Measurements from ENCODE around the gene HIVEP1. TPM values are rescaled to one million over a fixed set of nuclear protein-coding genes. Genes with fewer than 3 reads are reported as not detected.

The HIVEP1 gene
- total RNA-seq, 4 donors from 2014 or later = 14.9 to 30.6 (median 22.2) TPM

DNA sequence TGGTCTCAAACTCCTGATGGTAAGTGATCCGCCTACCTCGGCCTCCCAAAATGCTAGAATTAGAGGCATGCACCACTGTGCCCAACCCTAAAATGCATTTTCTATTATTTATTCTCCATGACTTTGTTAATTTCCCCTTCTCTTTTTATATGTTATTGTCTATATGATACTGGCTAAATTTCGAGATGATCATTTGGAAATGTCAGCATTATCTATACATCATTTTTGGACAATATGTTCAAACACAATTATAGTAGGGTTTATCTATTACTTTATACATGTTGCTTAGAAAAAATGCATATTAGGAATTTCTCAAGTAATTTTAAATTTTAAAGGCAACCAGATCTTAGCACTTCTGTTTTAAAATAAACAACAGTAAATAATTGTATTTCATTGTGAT is 34.4 kb upstream of the HIVEP1 start:
- no peak for DNase-seq (ENCODE audit: low spot score in 2 of 2)
- Histone ChIP-seq H3K36me3 (no peaks in the 10 kb centered on the region), H3K27me3 (no peaks in the 10 kb centered on the region), H3K9me3 (no peaks in the 10 kb centered on the region), H3K4me1 (peaks cover 0 to 4% (median 1%) of the 10 kb centered on the region in 4 donors), H3K27ac (no peak overlapping the region), H3K4me3 (no peak overlapping the region)
- TF ChIP-seq EP300 (IDR thresholded peaks at IDR 0.05) (no peak), POLR2A (IDR thresholded peaks at IDR 0.05) (no peak)
- TF ChIP-seq, protein P1, sequence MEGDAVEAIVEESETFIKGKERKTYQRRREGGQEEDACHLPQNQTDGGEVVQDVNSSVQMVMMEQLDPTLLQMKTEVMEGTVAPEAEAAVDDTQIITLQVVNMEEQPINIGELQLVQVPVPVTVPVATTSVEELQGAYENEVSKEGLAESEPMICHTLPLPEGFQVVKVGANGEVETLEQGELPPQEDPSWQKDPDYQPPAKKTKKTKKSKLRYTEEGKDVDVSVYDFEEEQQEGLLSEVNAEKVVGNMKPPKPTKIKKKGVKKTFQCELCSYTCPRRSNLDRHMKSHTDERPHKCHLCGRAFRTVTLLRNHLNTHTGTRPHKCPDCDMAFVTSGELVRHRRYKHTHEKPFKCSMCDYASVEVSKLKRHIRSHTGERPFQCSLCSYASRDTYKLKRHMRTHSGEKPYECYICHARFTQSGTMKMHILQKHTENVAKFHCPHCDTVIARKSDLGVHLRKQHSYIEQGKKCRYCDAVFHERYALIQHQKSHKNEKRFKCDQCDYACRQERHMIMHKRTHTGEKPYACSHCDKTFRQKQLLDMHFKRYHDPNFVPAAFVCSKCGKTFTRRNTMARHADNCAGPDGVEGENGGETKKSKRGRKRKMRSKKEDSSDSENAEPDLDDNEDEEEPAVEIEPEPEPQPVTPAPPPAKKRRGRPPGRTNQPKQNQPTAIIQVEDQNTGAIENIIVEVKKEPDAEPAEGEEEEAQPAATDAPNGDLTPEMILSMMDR (IDR thresholded peaks at IDR 0.05) = no peak
- WGBS, 2 donors = 95 to 98% methylated on average over 3 of the region's 3 CpGs

DNA sequence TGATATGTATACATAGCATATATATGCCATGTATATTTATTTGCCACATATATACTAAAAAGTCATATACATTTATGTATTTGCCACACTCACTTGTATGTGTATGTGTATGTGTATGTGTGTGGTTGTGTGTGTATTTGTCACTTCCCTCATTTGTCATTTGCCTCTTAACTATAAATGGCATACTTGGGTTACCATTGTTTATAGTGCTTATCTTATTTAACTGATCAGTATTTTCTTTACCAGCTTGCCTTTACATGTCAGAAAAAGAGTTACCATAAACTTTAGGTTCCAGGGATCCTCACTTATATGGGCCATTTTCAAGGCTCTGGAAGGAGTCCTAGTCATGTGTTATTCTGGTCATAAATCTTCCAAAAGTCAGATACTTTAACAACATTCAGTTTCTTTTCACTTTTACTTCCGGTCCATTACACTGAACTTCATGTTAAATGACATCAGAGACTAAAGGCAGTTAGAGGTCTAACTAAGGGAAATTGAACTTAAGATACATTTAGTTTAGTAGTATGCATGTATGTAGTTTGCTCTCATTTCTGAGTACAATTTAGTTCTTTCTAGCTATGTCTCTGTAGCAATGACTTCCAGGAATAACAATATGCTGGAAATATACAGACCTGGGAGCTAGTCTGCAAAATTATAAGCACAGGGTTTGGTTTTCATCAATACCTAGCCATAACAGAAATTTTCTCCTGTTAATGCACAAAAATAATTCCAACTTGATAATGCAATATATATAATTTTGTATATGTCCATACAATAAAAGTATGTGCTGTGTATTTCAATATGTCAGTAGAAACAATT is 33.7 kb upstream of the HIVEP1 start:
- Histone ChIP-seq H3K27ac (no peak overlapping the region), H3K4me3 (no peak overlapping the region), H3K4me1 (peaks cover 0 to 4% (median 1%) of the 10 kb centered on the region in 4 donors), H3K9me3 (no peaks in the 10 kb centered on the region), H3K36me3 (no peaks in the 10 kb centered on the region), H3K27me3 (no peaks in the 10 kb centered on the region)
- WGBS, 2 donors = 31 to 46% methylated on average over 1 of the region's 1 CpG
- TF ChIP-seq POLR2A (IDR thresholded peaks at IDR 0.05) (no peak), EP300 (IDR thresholded peaks at IDR 0.05) (no peak)
- TF ChIP-seq, protein P1 (IDR thresholded peaks at IDR 0.05) = no peak
- no peak for DNase-seq (ENCODE audit: low spot score in 2 of 2)

DNA sequence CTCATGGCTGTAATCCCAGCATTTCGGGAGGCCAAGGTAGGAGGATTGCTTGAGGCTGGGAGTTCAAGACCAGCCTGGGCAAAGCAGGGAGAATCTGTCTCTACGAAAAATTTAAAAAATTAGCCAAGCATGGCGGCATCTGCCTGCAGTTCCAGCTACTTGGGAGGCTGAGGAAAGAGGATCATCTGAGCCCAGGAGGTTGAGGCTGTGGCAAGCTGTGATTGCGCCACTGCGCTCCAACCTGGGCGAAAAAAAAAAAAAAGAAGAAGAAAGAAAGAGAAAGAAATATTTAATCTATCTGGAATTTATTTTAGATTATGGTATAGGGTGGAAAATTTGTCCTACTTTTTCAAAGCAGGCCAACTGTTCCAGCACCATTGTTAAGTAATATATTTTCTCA is 32.2 kb upstream of the HIVEP1 start:
- WGBS, 2 donors = 95% methylated on average over 6 of the region's 6 CpGs
- Histone ChIP-seq H3K36me3 (no peaks in the 10 kb centered on the region), H3K27me3 (no peaks in the 10 kb centered on the region), H3K27ac (no peak overlapping the region), H3K9me3 (no peaks in the 10 kb centered on the region), H3K4me3 (no peak overlapping the region), H3K4me1 (peaks cover 0 to 4% (median 1%) of the 10 kb centered on the region in 4 donors)
- TF ChIP-seq EP300 (IDR thresholded peaks at IDR 0.05) (no peak), POLR2A (IDR thresholded peaks at IDR 0.05) (no peak)
- TF ChIP-seq, protein P1 (IDR thresholded peaks at IDR 0.05) = no peak
- no peak for DNase-seq (ENCODE audit: low spot score in 2 of 2)

DNA sequence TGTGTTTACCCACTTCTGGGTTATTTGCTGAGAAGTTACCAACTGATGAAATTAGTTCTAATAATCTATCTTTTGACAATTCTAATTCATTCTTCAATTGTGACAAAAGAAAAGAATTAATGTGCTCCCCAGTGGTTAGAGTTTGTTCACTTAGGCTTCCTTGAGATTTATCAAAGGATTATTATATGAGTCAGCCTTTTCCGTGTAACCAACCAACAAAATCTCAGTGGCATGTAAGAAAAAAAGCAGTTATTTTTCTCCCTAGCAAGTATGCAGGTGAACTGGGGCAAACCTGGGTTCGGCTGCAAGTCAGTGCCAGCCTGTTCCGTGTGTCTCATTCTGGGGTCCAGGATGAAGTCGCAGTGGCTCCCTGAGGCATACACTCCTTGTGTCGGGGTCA is 28.8 kb upstream of the HIVEP1 start:
- TF ChIP-seq EP300 (IDR thresholded peaks at IDR 0.05) (no peak), POLR2A (IDR thresholded peaks at IDR 0.05) (no peak)
- TF ChIP-seq, protein P1 (IDR thresholded peaks at IDR 0.05) = no peak
- H3K4me1 ChIP-seq = no peaks in the 10 kb centered on the region
- H3K27ac ChIP-seq = no peak overlapping the region
- WGBS, 2 donors = 72 to 77% methylated on average over 5 of the region's 5 CpGs
- H3K36me3 ChIP-seq = no peaks in the 10 kb centered on the region
- no peak overlapping the region for H3K4me3 ChIP-seq
- no peaks in the 10 kb centered on the region for H3K9me3 ChIP-seq
- DNase-seq (ENCODE audit: low spot score in 2 of 2) = no peak
- no peaks in the 10 kb centered on the region for H3K27me3 ChIP-seq

DNA sequence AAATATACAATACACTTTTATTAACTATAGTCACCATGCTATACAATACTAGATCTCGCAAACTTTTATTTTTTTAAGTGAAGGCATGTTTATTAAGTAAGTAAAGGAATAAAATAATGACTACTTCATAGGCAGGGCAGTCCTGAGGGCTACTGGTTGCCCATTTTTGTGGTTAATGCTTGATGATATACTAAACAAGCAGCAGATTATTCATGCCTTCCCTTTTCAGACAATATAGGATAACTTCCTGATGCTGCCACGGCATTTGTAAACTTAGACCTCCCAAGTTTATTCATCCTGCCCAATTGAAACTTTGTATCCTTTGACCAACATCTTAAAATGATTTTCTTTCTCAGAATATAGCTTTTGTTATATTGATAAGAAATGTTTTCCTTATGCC is 24.7 kb upstream of the HIVEP1 start:
- Histone ChIP-seq H3K9me3 (no peaks in the 10 kb centered on the region), H3K4me1 (no peaks in the 10 kb centered on the region), H3K36me3 (no peaks in the 10 kb centered on the region), H3K27ac (no peak overlapping the region), H3K4me3 (no peak overlapping the region), H3K27me3 (no peaks in the 10 kb centered on the region)
- DNase-seq (ENCODE audit: low spot score in 2 of 2) = no peak
- TF ChIP-seq POLR2A (IDR thresholded peaks at IDR 0.05) (no peak), EP300 (IDR thresholded peaks at IDR 0.05) (no peak)
- TF ChIP-seq, protein P1 (IDR thresholded peaks at IDR 0.05) = no peak
- 58 to 72% methylated on average over 2 of the region's 2 CpGs for WGBS, 2 donors
